Measurements from ENCODE around the gene DDR1. TPM values are rescaled to one million over a fixed set of nuclear protein-coding genes. Genes with fewer than 3 reads are reported as not detected.
"Not testable (repeated sequence)": the region's sequence is repeated elsewhere in the genome, so short reads cannot be mapped to it uniquely, and the experiment has no call there.

DDR1 gene
- total RNA-seq, 1 experiment from 2014 or later: 30.1 TPM

DNA sequence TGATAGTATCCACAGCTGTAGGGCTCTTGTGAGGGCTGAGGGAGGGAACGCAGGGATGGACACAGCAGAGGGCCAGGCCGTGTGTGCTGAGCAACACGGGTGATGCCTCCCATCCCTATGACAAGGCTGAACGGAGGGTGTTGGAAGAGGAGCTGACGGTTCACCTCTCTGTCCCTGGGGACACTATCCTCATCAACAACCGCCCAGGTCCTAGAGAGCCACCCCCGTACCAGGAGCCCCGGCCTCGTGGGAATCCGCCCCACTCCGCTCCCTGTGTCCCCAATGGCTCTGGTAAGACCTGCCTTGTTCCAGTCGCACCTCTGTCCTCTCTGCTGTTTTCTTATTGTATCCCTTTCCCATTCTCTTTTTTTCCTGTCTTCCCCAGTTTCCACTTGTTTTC, 10.1 kb downstream of the DDR1 start:
- no peak for DNase-seq (ENCODE audit: low spot score)

DNA sequence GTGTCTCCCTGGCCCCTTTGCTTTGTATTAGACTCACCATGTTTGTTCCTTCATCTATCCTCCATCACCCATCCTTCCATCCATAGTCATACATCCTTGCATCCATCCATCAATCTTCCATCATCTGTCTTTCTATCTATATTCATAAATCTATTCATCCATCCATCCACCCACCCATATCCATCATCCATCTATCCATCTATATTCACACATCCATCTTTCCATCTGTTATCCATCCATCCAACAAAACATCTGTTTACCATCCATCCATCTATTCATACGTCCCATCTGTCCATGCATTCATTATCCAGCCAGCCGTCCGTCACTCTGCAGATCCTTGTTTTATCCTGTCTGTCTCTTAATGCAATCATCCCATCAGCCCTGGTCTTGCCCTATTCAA, 10.6 kb downstream of the DDR1 start:
- DNase-seq (ENCODE audit: low spot score): no peak

- no peak for DNase-seq (ENCODE audit: low spot score)
Observed at GRCh38 chr6:30895343-30895742, 11.0 kb downstream of the DDR1 start.

DNA sequence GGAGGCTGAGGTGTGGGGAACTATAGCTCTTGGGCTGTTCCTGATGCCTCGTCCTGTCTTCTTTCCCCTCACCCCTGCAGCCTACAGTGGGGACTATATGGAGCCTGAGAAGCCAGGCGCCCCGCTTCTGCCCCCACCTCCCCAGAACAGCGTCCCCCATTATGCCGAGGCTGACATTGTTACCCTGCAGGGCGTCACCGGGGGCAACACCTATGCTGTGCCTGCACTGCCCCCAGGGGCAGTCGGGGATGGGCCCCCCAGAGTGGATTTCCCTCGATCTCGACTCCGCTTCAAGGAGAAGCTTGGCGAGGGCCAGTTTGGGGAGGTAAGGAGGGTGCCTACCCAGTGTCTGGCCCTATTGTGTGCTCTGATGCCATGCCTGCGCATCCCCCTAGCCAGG, 12.2 kb downstream of the DDR1 start:
- DNase-seq (ENCODE audit: low spot score): no peak

DNA sequence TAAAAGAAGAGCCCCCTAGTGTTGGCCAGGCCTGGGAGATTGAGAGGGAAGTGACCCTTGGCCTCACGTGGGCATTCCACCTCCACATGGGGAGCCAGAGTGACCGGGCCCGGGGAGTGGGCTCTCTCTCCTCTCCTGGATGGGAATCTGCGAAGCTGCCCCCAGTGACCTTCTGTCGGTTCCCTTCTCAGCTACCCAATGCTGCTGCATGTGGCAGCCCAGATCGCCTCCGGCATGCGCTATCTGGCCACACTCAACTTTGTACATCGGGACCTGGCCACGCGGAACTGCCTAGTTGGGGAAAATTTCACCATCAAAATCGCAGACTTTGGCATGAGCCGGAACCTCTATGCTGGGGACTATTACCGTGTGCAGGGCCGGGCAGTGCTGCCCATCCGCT, 13.6 kb downstream of the DDR1 start:
- no peak for DNase-seq (ENCODE audit: low spot score)

- DNase-seq (ENCODE audit: low spot score): no peak
Observed at GRCh38 chr6:30898750-30899360, 14.5 kb downstream of the DDR1 start.

GRCh38 chr6:30900863-30901417, 16.6 kb downstream of the DDR1 start:
- no peak for DNase-seq (ENCODE audit: low spot score)

DNA sequence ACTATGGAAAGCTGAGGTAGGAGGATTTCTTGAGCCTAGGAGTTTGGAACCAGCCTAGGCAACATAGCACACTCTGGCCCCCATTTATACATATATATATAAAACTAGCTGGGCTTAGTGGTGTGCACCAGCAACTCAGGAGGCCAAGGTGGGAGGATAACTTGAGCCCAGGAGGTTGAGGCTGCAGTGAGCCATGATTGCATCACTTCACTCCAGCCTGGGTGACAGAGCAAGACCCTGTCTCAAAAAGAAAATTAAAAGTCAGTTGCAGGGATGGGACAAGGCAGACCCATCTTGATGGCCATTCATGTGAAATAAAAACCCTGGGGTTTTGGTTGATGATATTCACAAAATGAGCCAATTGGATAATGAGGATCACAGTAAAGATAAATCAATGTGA, 17.1 kb downstream of the DDR1 start:
- DNase-seq (ENCODE audit: low spot score): no peak

DNA sequence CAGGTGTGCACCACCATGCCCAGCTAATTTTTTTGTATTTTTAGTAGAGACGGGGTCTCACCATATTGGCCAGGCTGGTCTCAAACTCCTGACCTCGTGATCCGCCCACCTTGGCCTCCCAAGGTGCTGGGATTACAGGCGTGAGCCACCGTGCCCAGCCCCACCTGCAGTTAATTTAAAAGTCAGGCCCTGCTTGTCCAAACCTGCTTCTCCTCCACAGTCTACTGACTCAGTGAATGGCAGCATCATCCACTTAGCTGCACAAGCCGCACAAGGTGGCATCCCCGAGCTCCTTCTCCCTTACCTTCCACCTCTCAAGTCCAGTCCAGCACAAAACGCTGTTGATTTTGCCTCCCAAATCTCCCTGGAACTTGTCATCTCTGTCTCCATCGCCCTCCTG, 17.9 kb downstream of the DDR1 start:
- not testable (repeated sequence) for DNase-seq (ENCODE audit: low spot score)

DNA sequence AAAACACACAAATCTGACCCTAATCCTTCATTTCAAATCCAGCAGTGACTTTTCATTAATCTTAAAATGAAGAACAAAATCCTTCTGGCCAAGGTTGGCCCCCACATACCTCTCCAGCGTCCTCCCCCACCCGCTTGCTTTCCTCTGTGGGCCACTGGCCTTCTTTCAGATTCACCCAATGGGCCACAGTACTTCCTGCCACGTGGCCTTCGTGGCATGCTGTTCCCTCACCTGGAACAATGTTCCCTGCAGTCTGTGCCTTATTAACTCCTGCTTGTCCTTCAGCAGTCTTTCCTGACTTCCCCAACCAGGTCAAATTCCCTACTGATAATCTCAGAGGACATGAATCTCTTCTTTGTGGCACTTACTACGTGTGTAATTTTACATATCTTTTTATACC, 18.4 kb downstream of the DDR1 start:
- no peak for DNase-seq (ENCODE audit: low spot score)

DNA sequence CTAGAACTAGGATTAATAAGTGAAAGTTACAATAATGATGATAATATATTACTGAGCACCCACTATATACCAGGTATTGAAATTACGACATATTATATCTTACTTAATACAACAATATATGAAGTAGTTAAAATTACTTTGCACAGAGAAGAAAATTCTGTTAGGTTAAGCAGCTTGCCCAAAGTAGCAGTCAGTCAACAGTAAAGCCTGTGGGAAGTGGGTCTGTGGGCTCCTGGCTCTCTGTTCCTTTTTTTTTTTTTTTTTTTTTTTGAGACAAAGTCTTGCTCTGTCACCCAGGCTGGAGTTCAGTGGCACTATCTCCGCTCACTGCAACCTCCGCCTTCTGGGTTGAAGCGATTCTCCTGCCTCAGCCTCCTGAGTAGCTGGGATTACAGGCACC, 18.9 kb downstream of the DDR1 start:
- no peak for DNase-seq (ENCODE audit: low spot score)

DNA sequence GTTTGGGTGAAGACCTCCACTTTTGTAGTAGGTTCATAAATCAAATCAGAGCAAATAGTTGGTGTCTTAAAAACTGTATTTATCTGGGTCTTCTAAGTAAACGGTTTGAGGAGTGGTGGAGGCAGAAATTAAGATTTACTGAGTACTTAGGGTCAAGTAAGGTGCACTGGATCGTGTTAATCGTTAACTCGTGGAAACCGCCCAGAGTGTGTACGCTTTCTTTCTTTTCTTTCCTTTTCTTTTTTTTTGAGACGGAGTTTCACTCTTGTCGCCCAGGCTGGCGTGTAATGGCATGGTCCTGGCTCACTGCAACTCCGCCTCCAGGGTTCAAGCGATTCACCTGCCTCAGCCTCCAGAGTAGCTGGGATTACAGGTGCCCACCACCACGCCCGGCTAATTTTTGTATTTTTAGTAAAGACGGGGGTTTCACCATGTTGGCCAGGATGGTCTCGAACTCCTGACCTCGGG, 23.0 kb downstream of the DDR1 start:
- DNase-seq (ENCODE audit: low spot score): not testable (repeated sequence)

DNA sequence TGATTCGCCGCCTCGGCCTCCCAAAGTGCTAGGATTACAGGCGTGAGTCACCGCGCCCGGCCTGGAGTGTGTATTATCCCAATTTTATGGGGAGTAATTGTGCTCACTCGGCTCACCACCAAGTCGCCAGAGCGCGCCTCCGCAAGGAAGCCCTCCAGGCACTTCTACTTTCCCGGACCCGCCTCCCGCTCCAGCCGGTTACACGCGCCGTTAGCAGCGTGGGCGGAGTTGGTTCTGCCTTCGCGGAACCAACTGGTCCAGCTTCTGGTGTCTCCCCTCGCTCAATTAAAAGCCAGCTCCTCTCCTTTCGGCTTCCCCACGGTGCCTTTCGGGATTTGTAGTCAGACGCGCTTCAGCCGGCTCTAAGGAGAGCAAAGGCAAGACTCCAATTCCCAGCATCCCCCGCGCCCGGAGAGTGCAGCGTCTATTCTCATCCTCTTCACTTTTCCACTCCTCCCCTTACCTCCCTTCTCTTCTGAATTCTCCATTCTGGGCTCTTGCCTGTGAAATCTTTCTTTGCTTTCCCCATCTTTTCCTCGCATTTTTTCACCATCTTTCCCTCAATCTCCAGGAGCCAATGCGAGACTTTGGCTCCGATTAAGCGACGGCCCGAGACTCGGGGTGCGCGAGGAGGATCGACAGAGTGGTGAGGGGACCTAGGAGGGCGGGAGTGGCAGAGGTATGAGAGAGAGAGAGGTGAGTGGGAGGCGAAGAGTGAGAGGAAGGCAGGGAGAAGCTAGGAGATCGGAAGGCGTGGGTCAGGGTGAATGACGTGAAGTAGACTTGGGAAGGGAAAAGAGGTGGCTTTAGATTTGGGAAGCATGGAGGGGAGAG, 23.7 kb downstream of the DDR1 start, which contains the start of gene GTF2H4:
Gene GTF2H4, plus strand, starts transcription at position 450 of the 834 bp plus-strand sequence.
- DNase-seq (ENCODE audit: low spot score): peak; percentile 98

- no peak for DNase-seq (ENCODE audit: low spot score)
Observed at GRCh38 chr6:30908700-30909099, 24.4 kb downstream of the DDR1 start.

GRCh38 chr6:30910473-30910872, 26.2 kb downstream of the DDR1 start:
- not testable (repeated sequence) for DNase-seq (ENCODE audit: low spot score)

DNA sequence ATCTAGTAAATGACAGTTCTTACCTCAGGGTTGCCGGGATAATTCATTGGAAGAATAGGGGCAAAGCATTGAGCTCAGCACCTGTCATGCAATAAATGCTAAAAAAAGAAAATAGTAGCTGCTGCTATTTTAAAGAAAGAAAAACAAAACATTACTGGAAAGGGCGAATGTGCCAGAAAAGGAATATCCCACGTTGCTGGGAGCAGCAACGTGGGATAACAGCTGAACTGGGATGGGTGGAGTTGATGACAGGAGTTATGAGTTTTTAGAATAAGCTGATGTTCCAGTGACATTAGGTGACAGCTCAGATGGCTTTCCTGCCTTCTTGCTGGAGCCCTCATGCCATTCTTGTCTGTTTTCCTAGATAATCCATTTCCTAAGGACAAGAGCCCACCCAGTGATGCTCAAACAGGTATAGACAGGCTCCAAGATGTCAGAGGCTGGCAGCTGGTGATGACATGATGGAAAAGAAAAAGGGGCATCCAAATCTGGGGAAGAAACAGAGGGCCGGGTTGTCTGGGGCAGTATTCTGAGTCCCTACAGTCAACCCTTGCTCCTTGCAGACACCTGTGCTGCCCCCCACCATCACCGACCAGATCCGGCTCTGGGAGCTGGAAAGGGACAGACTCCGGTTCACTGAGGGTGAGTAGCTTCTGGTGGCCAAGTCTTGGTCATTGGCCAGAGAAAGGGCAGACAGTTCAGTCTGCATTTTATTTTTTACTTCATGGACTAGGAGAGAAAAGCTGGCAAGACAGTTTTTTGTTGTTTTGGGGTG, 28.6 kb downstream of the DDR1 start:
- no peak for DNase-seq (ENCODE audit: low spot score)

DNA sequence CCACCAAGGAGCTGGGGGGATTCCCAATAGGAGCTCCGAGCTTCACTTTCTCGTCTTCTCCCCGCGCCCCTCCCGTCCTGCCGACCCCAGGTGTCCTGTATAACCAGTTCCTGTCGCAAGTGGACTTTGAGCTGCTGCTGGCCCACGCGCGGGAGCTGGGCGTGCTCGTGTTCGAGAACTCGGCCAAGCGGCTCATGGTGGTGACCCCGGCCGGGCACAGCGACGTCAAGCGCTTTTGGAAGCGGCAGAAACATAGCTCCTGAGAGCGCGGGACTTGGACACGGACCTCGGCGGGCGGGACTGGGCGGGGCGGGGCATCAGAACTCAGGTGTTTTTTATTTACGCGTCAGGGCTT, 29.4 kb downstream of the DDR1 start:
- DNase-seq (ENCODE audit: low spot score): no peak

DNA sequence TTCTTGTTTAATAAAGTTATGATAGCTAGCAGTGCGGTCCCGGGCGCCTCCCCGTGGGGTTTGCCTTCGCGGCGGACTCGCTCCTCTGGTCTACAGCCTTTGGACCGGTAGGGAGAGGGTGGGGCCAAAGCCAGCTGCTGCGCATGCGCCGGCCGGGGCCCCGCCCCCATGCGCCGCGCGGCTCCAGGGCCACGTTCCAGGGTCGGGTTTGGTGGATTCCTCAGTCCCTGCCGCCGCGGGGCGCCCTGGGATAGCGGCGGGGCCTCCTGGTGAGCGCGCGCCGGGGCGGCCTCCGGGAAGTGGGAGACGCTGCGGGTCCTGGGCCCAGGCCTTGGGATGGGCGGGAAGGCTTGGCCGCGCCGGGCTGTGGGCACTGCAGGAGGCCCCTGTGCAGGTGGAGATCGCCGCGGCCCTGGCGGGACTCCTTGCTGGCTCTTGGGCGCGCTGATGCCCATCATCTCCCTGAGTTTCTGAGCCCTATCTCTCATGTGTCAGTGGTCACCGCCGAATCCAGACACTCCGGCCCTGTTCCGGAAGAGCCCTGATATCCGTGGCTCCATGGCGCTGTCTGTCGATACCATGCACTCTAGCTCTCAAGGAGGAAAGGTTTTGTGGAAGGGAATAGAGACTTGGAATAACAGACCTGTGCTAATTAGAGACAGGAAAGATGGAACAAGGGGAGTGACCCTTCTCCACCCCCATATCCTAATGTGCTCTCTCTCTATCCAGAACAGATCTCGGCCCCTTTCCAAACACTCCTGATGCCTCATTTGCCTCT, 29.9 kb downstream of the DDR1 start, which contains the start of gene VARS2:
Gene VARS2, plus strand, starts transcription at position 163 of the 778 bp plus-strand sequence. Its CDS starts 599 bp downstream, at position 762.
- DNase-seq (ENCODE audit: low spot score): peak; percentile 74

DNA sequence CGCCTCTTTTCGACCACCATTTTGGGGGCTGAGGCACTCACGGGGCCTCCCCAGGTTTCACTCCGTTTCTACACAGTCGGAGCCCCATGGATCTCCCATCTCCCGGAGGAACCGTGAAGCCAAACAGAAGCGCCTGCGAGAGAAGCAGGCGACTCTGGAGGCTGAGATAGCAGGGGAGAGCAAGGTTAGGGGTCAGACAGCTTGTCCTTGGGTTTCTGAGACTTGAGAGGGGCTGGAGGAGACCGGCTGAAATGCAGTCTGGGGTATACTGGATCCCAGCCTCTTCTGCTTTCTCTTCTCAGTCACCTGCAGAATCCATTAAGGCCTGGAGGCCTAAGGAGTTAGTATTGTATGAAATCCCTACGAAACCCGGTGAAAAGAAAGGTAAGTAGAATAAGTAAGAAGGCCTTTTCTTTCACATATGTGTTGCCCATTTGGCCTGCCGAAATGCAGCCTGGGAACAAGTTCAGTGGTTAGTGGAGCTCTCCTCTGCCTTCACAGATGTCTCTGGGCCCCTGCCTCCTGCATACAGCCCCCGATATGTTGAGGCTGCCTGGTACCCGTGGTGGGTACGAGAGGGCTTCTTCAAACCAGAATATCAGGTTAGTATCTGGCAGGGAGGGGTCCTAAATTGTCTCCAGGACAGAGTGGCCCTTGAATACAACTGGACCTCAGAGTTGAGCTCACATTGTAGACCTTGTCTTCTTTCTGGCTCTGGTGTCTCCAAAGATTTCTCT, 30.7 kb downstream of the DDR1 start:
- DNase-seq (ENCODE audit: low spot score): no peak

- peak; percentile 54 for DNase-seq (ENCODE audit: low spot score)
Observed at GRCh38 chr6:30915591-30915946, 31.2 kb downstream of the DDR1 start.

DNA sequence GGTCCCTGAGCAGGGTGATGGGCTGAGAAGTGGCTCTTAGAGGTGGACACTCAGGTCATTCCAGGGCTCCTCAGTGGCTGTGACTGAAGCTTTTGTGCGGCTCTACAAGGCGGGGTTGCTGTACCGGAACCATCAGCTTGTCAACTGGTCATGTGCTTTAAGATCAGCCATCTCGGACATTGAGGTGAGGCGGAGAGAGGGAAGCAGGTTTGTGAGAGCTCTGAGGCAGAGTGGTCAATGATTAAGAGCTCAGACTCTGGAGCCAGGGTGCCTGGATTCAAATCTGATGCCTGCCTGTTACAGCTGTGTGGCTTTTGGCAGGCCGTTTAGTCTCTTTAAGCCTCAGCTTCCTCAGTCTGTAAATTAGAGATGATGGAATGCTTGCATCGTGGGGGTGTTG, 32.7 kb downstream of the DDR1 start:
- no peak for DNase-seq (ENCODE audit: low spot score)

Data from H4 (cell line).